HG02588 (cell line): ENCODE data around the gene KCNMB1.

Experiments used
- ATAC-seq: cut with Tn5 transposase; IDR thresholded peaks from one replicate; pipeline ENCODE4 v1.9.1; 2021; ENCODE audit warnings: mild to moderate bottlenecking, moderate library complexity; ENCODE audit not compliant: unreplicated experiment

KCNMB1 gene, protein sequence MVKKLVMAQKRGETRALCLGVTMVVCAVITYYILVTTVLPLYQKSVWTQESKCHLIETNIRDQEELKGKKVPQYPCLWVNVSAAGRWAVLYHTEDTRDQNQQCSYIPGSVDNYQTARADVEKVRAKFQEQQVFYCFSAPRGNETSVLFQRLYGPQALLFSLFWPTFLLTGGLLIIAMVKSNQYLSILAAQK

DNA sequence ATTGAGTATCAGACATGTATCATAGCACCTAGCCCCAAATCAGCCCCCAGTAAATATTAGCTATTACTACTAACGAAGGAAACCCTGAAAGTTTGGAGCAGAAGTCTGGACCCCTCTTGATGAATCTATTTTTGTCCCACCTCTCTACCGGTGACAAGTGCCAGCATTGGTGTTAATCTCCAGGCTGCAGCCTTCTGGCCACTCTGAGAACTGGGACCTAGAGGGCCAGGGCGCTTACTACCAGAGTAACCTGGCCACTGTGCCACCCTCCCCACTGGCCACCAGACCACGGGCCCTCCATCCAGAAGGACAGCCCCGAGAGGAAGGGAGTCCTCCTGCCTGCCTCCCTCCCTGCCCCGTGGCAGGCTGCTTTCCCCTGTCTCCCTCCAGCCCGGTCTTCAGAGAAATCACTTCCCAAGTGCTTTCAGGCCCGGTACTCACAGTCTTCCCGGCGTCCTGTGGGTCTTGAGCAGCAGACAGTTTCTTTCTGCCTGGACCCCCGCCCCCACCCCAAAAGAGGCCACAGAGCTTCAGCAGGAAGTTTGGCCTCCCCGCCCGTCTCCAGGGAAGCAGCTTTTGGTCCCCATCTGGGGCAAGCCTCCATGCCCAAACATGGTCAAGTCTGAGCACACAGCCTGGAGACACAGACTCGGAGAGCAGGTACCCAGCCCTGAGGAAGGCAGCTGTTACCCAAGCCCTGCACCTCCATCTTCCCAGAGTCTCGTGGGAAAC, at the start of gene KCNMB1:
Gene KCNMB1 (minus strand): TSS at position 550 of the 732 bp plus-strand sequence. CDS start 3,920 bp downstream, outside the sequence.
- no peak for ATAC-seq

DNA sequence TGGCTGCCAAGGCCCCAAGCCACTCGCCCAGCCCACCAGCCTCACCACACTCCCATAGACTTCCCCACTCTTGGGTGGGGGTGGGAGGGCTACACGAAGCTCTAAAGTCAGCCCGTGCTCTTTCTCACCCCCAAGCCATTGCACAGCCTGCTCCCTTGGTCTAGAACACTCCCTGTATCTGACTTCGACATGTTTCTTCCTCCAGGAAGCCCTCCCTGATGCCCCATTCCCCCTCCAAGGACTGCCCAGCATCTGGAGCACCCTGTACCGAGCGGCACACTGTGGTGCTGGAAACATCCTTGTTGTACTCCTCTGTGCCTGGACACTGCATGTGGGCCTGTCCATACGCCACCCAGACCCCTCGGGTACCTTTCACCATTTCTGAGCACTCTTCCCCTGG, 49.4 kb upstream of the KCNMB1 start:
- no peak for ATAC-seq

DNA sequence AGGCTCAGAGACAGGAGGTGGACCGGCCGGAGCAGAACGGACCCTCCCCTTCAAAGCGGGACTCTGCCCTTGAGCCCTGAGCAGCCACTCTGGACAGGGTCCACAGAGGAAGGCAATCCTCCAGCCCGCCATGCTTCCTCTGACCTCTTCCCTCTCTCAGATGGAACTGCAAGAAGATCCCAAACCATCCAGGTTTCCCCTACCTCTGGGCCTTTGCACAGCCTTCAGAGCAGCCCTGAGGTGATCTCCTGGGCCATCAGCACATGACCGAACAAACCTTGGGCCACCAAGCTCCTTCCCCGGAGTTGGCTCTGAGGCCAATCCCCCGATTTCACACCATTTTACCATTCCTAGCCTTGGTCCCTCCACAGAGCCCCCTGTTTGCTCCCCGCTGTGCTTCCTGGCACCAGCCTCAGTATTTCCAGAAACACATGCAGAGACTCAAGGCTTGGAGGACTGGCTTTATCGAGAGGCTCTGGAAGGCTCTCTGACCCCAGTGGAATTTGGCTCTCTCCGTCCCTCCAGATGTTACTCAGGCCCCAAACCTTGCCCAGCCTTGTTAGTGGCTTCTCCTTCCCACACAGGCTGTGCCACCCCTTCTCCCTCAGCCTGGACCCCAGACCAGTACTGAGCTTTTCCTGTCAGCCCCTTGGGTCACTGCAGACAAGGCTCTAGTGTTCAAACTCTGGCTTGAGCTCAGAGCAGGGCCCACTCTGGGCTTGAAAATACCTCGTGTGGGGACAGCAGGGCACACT, 48.6 kb upstream of the KCNMB1 start:
- no peak for ATAC-seq

DNA sequence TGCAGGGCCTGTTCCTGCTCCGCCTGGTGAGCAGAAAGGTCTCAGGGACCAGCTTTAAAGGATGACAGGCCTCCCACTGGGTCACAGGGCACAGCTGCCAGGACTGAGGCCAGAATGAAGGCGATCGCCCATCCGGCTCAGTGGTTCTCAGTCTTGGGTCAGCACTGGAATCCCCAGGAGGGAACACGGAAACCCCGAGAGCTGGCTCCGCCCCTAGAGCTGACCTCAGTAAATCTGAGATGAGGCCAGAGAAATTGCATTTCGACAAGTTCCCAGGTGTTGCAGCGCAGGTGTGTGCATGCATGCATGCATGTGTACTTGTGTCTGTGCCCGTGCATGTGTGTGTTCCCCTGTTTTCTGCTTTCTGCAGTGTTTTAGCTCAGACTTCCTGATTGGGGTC, 47.2 kb upstream of the KCNMB1 start:
- ATAC-seq: no peak

DNA sequence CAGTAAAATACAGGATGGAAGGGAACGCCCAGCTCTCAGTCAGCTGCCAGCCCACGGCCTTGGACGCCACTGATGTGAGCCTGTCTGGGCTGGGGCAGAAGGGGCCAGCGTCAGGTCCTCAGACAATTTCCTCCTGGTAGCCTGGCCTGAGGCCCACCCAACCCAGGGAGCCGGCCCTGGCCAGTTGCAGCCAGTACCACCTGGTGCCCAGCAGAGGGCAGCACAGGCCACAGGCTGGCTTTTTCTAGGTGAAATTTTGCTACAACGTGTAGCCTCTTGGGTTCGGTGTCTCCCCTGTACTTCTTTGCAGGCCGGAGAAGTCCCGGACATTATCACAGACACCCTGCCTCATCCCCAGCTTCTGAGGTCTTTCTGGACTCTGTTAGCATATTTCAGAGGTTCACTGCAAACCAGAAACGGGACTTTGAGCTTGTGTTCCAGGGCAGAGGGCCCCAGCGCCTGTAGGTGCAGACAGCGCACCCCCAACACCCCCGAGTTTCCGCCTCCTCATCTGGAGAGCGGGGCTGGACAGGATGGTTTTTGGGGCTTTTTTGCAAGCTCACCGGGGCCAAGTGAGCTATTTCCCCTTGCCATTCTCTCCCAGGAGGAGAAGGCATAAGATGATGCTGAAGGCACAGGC, 45.9 kb upstream of the KCNMB1 start:
- no peak for ATAC-seq

DNA sequence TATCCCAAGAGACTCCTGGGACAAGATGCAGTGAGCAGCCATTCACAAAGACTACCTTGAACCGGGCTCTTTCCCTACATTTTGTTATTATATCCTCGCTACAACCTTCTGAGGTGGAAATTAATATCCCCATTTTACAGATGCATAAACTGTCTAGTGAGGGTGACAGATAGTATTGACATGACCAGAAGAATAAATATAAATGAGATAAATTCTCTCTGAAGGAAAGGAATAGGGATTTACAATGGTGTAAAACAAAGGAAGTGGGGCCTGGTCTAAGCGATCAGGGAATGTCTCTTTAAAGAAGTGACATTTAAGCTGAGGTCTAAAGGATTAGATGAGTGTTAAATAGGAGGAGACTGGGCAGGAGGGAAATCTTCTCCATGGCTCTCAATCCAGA, 43.5 kb upstream of the KCNMB1 start:
- ATAC-seq: no peak

DNA sequence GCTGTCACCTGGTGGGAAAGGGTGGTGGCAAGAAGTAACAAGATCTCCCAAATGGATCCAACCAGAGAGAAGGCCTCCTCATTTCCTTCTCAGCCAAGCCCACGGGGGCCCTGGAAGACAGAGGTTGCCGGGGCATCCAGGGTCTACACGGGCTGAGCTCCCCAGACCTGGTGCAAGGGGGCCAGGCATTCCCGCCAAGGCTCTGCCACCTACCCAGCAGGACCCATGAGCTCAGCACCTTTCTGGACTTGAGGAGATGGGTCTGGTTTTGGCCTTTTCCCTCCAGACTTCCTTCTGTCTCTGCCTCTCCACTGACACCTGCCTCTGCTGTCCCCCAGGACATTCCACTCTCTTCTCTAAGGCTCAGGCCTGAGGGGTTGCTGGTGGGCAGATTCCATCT, 42.4 kb upstream of the KCNMB1 start:
- ATAC-seq: no peak

DNA sequence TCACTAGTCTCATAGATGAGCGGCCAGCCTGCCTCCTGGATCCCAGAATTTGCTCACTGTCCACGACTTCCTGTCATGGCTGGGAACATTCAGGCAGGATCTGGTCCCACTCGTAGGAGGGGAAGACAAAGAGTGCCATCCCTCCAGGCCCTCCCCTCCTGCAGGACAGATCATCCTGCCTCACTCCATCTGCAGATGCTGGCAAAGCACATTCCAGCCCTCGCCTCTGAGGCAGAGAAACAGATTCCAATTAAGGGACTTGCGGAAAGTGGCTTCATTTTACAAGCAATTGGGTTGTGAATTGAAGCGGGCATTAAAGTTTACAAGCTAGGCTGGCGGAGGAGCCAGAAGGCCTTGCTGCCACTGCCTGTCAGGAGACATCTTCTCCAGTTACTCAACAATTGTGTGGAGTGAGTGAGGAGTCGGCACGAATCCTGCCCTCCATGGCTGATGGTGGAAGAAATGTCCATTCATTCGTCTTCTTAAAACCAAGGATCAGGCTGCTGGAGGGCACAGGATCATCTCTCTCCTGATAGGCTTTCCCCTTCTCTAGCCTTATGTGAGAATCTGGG, 41.8 kb upstream of the KCNMB1 start:
- ATAC-seq: no peak

DNA sequence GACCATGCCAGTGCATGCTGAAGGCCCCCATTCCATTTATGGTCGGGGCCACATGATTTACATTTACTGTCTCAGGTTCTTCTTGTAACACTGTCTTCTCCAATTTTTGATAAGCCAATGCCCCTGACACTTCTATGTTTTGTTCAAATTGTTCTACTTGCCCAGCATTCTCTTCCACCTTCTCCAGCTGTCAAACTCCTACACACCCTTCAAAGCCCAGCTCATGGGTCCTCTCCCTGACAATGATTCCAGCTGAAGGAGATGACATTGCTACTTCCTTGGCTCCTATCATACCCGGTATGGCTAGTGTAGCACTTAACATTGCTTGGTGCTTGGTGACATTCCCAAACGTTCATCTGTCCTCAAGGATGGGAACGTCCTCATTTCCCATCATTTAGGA, 41.1 kb upstream of the KCNMB1 start:
- ATAC-seq: no peak

DNA sequence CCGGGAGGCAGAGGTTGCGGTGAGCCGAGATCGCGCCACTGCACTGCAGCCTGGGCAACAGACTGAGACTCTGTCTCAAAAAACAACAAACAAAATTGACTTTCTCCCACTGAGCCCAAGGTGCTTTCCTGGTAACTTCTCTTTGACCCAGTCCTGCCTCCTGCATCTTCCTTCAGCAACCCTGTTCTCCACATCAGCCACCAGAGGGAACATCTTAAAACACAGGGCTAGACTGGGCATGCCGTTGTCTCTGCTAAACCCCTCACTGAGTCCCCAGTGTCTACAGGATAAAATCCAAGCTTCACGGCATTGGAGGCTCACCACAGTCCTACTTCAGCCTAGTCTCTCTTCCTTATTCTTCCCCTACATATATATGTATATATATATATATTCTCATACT, 39.8 kb upstream of the KCNMB1 start:
- ATAC-seq: no peak

DNA sequence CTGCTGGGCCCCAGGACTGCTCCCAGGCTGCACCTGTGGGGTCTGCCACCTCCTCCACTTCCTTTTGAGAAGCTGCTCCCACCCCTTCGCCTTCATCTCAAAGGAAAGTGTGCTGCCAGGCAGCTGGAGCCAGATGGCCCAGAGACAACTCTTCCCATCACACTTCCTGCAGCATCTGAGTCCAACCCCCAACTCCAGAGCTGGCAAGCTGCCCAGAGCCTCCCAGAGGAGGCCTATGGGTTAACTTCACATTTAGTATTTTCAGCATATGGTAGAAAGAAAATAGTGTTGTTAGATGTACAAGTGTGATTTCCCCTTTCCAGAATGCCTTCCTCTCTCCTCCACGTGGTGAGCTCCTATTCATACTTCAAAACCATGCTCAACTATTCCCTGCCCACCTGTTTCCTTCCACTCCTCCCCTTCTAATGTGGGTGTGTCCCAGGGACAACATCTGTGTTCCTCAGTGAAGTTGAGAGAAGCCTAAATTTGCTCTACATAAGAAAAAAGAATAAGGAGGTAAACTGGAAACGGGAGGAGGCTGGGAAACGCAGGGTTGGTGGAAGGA, 38.6 kb upstream of the KCNMB1 start:
- no peak for ATAC-seq

DNA sequence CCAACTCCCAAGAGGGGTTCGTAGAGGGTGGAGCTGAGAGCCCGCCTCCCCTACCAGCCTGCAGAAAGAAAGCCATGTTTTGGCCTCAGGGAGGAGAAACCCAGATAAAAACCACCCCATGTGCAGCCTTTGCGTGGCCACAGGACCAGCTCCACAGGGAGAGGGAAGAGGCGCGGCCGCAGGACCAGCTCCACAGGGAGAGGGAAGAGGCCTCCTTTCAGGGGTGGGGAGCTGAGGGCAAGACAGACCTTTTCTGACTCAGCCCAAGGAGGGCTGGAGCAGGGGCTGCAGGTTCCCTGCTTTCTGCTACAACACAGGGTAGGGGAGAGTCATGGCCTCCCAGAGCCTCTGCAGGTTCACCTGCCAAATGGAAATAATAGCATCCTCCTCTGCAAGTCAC, 37.6 kb upstream of the KCNMB1 start:
- ATAC-seq: no peak

DNA sequence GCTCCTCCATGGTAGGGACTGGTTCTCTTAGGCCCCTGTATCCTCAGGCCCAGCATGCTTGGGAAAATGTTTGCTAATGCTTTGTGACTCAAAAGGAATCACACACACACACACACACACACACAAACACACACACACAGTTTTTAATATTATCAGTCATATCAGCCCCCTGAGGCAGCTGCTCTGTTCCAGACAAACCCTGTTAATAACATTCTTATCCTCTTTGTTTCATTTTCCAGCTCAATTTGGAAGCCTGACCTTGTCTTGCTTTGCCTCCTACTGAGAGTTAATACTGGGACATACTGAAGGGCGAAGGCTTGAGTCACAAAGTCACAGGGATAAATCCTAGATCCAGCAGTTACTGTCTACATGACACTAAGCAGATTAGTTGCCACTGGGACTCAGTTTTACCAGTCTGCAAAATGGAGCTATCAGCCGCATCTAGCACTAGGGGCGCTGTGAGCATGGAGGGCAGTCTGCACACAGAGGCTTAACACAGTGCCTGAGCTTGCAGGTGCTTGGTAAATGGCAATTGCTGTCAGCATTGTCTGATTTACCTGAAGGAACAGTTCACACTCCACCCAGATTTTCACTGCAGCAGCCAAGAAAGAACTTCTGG, 37.1 kb upstream of the KCNMB1 start:
- ATAC-seq: no peak

DNA sequence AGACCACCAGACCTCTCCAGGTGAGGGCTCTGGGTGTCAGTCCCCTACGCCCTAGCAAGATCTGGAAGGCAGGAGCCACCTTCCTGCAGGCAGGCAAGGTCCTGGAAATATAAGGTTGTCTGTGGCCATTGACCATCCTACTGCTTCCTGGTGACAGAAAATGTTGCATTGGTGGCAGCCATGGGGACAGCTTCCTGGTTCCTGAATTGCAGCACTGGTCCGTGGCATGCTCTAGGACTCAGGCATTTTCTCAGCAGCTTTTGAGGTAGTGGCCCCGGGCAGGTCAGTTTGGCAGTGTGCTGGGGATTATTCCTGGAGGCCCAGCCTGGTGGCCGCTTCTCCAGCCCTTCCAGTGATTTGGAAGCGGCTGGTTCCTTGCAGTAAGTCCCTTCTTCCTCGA, 36.6 kb upstream of the KCNMB1 start:
- ATAC-seq: no peak

DNA sequence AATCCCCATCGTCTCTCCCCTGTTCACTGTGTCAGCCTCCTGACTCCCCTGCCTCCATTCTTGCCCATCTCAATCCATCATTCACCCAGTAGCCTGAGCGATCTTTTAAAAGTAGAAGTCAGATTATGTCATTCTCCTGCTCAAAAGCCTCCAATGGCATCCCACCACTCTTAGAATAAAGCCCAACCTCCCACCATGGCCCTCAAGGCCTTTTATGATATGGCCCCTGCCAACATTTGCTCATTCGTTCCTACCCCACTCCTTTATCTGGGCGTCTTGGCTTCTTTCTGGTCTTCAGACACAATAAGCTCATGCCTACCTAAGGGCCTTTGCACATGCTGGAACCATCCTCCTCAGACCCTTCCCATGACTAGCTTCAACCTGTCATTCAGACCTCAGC, 35.5 kb upstream of the KCNMB1 start:
- ATAC-seq: no peak

DNA sequence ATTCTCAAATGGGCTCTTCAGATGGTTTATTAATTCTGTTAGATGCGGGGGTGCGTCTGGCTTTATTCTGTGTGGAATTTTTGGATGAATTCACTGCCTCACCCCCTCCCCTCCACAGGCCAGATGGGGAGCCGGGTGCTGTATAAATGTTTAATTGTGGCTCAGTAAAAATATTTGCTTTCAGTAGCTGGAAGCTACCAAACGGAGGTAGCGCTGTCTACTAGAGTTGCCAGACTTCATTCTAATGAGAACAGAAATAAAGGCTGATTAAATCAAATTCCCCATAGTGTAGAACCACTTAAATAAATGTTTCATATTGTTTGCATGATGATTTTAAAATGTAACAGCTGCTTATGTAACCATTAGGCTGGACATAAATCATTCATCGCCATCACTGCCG, 34.5 kb upstream of the KCNMB1 start:
- ATAC-seq: no peak

DNA sequence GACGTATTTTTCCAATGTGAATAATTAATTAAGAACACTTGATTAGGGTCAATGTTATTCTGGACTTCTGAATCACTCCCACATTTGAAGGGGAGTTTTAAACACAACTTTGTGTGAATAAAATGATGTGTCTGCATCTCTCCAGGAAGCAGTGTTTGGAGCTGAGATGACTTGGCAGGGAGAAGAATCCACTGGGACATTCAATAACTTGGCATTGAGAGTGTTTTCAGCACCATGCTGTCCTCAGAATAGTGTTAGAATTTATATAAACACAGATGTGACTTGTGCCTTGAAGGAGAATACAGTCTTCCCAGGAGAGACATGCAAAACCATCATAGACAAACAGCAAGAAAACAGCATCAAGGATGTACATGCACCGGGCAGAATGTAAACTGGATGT, 32.7 kb upstream of the KCNMB1 start:
- no peak for ATAC-seq

DNA sequence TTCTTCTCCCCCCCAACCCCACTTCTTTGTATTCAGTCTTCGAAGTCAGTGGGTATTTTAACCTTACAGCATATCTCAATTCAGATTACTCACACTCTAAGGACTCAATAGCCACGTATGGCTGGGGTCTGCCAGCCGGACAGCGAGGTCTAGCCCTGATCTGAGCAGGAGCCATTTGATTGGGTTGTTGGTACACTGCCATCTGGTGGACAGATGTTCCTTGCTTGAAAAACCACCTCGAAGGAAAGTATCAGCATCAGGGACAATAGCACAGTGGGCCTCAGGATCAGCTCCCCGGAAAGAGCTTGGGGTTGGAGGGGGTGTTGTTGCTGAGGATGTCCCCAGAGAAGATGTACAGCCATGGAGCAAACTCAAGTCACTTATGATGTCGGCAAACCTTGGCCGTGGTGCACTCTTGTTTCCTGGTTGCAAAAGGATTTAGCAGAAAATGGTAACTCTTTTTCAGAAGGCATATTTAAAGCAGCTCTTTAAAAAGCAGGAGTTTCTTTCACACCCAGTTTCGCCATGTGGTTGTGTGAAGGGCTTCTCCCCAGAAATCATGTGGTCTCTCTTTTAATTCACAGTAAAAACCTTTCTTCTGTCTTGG, 31.7 kb upstream of the KCNMB1 start:
- ATAC-seq: no peak

DNA sequence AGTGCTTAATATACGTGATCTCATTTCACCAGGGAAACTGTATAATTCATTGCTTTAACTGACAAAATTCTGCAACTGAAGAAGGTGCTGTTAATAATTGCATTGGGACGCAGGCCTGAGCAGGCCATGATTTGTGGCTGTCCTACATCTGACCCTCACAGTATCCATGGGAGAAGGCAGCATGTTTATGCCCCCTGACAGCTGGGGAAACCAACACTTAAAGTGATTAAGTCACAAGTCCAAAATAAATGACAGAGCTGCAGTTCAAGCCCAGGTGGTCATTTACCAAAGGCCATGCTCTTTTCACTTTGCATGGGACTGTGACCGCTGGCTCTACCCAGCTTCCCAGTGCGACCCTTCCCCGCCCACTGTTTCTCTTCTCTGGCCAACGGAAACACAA, 30.5 kb upstream of the KCNMB1 start:
- ATAC-seq: no peak

DNA sequence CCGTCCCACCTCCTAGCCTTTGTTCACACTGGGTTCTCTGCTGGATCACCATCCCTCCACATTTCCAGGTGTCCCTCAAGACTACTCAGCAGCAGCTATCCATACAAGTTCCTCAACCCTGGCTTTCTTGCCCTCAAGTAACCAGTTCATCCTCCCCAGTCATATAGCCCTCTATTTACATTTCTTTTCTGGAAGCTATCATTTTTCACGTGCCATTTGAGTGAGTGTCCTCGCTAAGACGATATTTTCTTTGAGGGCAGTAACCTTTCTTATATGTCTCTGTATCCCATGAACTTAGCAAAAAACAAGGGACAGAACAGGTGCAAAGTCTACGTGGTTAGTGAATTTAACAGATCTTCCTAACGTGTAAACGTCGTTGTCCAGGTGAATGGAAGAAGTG, 29.6 kb upstream of the KCNMB1 start:
- ATAC-seq: no peak
